Hematopoietic multipotent progenitor cell treated with erythropoietin and hydrocortisone succinate and interleukin-3 and kit ligand, for 6 days (in vitro differentiated cells): Measurements from ENCODE around the gene MYLK.

ENCODE experiments used
- DNase-seq: peaks from one replicate; pipeline ENCODE4 v3.0.0-alpha.2; 2015

MYLK gene

DNA sequence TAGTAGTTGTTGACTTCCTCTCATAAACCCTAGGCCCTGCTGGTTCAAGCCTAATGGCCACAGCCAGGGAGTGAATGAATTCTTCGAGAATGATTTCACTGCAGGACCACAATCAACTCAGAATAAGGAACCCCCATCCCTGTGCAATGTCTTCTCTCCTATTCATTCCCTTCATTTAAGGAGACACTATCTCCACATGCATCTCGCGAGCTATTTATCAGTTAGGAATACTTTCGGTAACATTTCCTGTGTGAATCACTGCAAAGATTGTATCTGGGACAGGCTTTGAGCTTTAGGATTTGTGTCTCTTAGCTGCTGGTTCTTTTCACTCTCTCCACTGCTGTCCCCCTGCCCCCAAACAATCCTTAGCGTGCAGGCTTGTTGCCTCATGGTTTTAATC, 94.4 kb downstream of the MYLK start:
- DNase-seq, result no peak

DNA sequence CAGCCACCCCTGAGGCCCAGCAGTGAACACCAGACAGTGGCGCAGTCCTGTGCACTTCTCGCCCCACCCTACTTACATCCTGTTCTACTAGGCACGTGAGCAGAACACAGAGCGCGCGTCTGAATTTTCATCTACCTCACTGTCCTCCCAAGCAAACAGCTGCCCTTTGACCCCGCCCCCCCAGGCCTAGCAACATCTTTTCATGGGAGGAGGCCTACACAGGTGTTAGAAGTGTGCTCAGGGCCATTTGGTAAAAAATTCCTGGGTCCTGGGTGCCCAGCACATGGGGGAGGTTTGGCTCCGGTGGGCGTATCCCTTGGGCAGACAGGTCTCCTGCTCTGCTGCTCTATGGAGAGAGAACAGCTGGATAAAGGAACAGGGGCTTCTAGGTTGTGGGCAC, 95.0 kb downstream of the MYLK start:
- DNase-seq, result no peak

DNA sequence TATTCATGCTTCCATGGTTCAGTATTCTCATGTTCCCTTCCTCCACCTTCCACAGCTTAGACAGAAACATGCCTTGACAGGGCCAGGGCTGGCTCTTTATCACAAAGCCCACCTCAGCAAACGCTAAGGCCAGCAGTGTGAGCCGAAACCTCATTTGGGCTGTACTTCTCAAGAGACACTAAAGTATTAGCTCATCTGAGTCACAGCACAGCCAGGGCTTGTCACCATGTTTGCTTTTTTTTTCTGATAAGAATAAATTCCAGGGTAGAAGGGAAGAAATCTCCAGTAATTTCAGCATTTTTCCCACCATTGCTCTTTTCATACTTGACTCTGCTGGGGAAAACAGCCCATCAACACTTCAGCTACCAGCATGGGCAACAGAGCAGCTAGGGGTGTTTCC, 95.4 kb downstream of the MYLK start:
- DNase-seq, result no peak

DNA sequence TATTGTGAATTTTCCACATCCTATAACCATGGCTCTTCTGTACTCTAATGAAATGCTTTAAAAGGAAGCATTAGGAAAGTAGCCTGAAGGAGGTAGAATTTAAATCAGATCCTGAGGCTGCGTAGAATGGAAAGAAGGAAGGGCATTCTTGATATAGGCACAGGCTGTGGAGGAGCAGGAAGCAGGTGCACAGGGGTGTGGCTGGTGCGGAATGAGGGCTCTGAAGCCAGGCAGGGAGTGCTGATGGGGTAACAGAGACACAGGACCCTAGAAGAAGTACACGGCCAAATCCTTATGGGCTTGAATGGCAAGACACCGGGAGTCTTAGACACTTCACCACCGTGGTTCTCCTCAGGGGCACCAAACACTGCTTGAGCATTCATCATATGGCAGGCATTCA, 97.0 kb downstream of the MYLK start:
- DNase-seq, result no peak

DNA sequence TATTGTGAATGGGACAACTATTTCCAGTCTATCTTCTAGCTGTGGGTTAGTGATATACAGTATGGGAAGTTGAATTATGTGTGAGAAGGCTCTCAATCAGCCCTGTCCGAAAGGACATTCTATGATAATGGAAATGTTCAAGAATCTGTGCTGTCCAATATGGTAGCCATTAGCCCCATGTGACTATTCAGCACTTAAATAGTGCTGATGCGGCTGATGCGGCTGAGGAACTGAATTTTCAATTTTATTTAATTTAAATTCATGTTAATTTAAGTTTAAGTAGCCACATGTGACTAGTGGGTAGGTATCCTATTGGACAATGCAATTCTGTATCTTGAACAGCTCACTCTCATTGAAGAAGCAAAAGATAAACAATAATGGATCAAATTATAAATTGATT, 98.5 kb downstream of the MYLK start:
- no peak for DNase-seq

DNA sequence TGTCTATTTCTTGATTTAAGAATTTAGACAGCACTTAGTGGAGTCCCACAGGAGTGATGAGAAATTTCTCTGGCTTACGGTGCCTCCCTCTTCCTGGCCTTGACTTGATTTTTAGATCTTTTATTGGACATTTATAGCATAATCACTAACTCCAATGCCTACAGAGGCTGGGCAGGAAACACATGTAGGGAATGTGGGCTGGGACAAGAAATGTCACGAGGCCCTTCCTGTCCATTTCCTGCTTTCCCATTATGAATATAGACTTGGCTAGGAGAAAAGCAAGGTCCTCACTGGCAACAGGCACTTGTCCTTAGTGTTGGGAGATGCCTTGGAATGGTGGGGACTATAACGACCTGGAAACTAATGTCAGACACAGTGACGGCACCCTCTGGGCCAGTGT, 100.3 kb downstream of the MYLK start:
- DNase-seq, result no peak

DNA sequence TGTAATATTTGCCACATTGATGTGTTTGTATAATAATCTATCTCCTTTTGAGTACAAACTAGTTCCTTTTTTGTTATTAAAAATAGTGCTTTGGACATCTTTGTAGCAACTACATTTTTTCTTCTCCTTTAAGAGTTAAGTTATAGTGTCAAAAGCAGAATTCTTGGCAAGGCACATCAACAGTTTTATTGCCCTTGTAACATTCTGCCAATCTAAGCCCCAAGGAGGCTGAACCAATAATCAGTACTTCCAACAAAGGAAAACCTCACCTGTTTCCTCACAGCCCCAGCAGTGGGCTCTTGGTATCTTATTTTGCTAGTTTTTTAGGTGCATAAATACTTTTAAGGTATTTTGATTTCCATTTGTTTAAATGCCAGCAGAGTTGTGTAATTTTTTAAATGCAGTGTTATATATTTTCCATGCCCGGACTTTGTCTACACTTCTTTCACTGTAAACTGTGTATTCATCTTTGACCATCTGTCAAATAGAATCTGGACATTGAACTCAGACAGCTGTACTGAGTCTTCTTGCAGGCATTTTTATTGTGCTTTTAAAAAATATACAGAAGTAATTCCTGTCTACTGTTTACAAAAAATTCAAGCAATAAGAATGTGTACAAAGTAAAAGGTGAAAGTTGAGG, 101.0 kb downstream of the MYLK start:
- no peak for DNase-seq

DNA sequence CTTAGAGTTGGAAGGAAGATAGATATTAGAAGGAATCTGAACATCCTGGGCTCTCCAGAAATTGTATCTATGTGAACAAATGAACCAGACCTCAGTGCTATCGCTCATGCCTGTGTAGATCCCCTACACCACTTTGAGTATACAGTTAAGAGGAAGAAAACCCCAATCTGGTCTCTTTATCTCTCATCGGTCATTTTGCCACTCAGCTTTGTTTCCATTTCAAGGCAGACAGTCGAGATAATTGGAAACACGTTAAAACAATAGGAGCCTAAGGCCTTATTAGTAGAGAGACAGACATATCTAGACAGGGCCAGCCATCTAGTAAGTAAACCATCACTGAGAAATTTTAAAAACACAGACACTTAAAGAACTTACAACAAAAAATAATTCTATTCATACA, 101.6 kb downstream of the MYLK start:
- DNase-seq, result no peak

DNA sequence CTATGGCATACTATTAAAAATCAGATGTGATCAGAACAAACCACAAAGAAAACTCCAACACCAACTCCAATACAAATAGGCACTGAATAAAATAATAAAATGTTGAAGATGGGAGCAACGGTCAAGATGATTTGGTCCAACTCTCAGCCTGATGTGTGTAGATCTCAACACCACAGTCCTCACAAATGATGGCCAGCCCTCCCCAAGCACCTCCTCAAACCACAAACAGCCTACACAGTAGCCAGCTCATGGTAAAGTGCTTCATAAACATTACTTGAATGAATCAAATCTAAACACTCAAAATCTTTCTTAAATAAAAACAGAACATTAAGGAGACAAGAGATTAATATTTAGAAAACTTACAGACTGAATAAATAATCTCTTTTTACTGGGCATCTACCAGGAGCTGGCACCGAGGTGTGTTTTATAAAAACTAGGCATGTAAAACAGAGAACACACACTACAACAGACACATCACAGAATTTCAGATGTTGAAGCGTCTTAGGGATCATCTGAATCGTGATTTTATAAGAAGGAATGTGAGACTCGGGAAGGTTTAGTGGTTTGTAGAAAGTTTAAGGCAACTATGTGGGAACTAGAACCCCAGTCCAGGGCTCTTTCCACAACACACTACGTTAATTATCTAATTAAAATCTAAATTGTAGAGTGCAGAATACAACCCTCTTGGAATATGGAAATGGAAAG, 102.4 kb downstream of the MYLK start:
- DNase-seq, result no peak

DNA sequence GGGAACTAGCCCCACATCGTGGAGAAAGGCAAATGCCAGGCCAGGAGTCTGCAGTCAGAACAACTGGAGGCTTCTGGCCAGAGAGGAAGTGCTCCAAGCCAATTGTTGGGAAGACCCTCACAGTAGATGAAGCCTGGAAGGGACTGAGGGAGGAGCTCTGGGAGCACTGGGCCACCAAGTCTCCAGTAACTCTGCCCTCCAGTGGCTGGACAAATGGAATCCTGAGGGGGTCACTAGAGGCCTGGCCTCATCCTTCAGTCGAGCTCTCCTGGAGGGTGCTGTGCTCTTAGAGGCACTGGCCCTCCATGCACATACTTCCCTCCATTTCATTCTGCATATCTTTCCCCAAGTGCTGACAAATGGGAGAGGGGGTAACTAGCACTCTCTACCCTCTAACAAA, 103.0 kb downstream of the MYLK start:
- DNase-seq, result no peak

DNA sequence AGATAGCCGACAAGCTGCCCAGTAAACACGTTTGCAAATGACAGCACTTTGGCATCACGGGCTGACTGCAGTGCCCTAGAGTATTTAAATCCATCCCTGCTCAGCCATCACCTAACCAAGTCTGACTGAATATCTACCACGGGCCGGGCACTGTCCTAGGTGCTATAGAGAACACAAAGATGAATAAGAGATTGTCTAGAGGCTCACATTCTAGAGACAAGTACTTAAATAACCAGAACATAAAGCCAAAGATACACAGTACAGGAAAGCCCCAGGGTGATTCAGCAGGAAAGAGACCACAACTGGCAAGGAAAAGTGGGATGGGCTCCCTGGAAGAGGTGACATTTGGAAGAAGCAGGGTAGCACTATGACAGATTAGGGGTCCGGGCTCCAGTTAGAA, 103.5 kb downstream of the MYLK start:
- DNase-seq, result no peak

DNA sequence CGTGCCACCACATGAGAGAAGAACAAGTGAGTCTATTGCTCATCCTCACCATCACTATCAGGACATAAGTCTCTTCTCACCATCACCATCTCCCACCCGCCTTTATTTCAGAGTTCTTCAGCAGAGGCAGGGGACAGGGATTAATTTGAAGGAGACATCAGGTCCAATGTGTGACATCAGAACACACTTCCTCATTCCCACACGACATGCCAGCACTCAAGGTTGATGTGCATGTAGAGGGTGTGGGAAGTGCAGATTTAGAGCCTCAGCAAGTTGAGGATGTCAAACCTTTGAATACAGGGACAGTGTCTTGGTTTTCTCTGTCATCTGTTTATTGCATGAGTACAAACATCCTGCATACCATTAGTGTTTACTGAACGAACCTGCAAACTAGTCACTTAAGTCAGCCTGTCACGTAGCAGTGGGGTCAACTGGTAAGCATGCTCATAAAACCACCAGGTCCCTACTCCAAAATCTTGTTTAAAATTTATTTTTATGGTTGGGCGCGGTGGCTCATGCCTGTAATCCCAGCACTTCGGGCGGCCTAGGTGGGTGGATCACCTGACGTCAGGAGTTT, 104.4 kb downstream of the MYLK start:
- DNase-seq, result no peak

DNA sequence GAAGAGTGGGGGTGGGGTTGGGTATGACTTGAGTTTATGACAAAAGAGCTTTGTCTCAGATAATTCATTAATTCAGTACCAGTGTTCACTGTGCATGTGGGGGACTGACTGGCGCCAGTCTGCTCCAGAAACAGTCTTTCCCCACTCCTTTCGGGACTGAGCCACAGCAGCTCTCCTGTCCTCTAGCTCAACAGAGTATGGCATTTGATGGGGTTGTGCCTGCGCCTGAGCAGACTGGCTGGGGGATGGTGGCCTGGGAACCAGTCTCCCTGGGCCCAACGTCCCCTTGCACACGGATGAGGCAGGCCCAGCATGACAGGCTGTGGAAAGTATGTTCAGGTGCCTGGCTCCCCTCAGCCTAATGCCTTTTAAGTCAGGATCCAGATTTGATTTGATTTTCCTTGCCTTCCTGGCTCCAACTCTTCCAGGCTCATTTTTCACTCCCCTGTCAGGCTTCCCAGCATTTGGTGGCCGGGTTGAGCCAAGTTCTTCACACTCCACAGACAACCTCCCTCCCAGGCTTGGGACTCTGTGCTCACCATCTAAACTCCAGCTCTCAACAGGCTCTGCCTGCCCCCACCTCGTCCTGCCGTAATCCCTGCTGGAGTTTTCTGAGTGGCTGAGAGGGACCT, 105.0 kb downstream of the MYLK start:
- DNase-seq, result no peak

DNA sequence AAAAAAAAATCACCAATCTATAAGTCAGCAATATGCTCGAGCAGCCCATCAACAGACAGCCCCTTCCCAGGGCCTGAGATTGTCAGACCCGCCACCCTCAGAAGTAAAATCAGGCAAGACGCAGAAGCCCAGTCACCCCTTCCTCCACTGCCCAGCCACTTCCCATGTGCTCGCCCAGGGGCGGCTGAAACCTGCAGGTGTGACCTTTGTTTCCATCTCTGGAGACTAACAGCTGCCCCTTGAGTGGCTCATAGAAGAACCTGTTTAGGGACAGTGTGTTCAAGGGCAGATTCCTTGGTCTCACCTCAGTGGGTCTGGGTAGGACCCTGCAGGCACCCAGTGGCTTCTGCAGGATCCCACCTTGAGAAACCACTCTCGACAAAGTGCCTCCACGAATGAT, 105.6 kb downstream of the MYLK start:
- DNase-seq, result no peak

DNA sequence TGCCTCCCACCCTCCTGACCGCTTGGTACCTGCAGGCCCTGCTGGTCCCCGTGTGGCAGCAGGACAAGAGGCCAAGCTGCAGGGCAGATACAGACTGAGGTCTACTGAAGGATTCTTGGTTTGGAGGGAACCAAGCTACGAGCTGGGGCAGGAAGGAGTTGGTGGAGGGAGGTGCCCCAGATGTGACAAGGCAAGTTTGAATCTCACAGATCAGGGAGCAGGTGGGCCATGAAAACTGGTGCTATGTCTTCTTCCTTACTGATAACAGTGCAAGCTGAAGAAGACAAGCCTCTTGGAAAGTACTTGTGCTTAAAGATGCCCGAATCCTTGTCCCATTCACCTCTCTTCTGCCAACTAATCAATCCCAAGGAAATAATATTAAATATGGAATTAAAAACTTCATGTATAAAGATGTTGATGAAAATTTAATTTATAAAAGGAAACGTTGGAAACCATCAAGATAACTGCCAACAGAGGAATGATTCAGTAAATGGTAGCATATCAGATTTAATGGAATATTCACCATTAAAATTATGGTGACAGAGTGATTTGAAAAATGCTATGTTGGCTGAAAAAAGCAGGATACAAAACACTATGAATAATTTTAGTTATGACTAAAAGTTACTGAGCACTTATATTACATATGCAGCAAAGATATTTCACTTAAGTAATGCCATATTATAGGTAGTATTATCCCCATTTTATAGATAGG, 107.9 kb downstream of the MYLK start:
- DNase-seq, result no peak

DNA sequence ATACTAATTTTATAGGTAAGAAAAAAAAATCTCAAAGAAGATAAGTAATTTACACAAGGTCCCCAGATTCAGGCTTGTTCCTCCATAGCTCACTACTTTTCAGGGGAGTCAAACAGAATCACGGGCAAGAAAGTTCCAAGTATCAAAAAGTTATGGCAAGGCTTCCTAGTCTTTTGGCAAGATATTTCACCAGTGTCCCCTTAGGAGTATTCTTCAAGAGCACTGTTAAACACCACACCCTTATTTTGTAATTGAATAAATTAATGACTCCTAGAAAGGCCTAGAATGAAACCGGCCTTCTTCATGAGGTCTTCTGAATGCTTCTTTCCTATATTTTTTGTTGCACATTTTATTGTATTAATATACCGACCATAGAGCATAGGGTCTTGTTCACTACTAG, 109.7 kb downstream of the MYLK start:
- no peak for DNase-seq

DNA sequence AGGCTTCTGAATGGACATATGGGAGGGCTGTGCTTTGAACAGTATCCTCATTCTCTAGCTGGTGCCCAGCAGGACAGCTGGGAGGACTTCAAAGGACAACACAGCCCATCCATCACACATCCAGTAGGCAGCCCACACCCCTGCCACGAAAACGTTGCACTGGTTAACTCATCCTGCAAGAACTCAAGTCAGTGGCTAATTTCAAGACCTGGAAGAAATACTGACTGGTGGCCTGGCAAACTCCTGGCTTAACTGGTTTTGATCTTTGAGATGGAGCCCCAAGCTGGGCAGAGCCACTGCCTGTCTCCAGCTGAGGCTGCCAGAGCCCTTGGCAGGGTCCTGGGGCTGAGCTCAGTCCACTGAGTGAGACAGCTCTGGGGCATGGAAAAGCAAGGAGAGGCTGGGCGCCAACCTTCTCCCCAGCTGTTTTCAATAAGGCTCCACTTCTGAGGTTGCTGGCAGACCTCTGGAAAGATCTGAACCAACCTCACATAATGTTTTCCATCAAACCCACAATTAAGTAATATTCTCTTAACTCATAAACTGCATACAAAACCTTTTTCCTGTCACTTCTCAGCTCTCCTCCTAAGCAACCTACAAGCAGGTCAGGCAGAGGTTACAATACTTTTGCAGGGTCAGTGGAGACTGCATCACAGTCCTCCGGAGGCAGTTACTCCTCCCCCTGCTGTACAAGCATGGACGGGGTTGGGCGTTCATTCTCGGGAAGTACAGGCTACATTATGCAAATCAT, 110.3 kb downstream of the MYLK start:
- DNase-seq, result no peak

DNA sequence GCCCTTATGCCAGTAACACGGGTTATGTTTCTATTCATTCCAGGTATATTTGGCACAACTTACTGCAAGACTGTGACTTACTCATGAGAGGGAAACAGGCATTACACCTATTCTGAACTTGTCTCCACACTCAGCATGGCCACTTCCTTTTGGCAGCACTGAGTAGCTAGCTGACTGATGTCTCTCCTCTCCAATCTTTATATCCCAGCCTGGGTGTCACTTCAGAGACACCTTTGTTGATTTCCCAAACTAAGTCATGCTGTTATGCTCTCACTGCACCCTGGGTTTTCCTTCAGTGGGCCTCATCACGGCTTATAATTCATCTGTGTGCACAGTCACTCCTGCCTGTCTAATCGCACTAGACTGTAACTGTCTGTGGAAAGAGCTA, 114.8 kb downstream of the MYLK start:
- DNase-seq, result no peak

DNA sequence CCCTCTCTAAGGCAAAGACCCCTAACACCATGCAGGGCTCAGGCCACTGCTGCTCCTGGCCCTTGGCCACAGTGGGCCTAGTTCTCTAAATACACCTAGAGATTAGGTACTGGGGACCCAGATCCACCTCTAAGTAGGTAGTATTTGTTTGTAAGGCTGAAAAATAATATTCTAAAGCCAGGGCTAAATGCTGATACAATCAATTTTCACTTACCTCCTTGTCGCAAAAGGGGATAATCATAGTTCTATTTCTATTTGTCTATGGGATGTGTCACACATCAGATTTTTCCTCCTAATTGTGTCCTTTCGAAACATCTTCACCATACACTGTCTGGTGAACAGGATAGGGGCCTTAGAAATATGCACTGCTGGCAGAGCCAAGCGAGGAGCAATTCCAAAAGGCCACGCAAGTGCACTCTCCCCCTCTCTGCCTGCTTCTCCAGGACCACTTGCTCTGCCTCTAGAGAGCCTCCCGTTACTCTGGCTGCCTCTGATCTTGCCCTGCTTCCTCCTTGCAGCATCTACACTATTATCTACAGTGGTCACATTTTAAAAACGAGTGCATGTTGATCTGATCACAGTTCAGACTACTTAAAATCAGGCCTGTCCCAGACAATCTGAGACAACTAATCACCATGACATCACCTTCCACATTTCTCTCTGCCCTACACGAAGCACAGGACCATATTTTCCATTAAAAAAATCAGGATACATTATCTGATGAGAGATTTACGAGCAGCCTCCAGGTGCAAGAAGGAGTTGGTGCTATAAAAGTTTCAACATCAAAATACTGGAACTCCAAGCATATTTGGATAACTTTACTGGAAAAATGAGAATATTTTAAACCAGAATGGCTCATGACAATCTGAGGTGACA, 115.4 kb downstream of the MYLK start:
- DNase-seq, result no peak

DNA sequence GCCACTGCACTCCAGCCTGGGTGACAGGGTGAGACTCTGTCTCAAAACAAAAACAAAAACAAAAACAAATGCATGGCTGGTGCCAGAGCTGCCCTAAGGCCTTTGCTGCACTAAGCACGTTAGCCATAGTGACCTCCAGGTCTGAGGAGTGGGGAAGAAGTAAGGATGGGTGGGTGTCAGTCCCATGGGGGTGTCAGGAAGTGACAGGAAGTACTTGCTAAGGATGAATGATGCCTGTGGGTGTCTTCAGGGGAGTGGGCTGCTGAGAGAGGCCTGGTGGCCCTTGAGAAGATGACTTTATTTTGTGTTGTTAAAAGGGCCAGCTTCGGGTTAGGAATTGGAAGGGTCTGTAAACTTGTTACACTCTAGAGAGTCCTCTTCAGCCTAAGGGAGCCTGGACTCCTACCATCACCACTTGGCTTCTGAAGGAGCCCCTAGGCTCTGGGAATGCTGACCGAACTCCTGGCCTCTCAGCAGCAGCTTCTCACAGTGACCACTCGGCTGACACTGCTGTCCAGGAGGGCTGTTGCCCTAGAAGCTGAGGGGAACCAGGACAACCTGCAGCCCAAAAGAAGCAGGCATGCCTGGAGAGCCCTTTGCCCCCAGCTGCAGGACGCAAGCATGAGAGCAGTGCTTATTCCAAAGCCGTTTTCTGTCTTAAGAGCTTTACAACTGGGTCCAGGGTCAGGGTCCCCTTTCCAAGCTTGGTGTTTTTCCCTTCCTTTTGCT, 116.4 kb downstream of the MYLK start:
- DNase-seq, result no peak

DNA sequence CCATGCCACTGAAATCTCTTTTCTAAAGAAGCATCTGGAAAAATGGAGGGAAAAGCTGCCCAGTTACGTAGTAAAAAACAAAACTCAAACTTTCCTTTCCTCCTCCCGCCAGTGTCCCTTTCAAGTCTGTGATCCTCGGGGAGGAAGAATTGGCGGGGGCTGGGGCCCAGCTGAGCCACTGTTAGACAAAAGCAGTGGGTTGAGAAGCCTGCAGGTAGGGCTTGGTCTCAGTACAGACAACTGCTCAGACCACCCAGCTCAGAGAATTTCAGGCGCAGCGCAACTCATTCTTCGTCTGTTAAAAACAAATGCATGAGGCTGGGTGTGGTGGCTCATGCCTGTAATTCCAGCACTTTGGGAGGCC, 117.1 kb downstream of the MYLK start:
- DNase-seq, result no peak
